Trophoblast cell (in vitro differentiated cells and primary cell): Measurements from ENCODE around the gene MLLT6.

Experiments
- DNase-seq, 2 donors: peaks; one replicate each; pipeline ENCODE4 v3.0.0-alpha.2; 2016
- H2AFZ ChIP-seq: 2 replicates; pipeline ENCODE4 v1.6.1; 2013; ENCODE audit warnings: low read length, moderate library complexity, mild to moderate bottlenecking; ENCODE audit not compliant: insufficient read depth, poor library complexity
- H2AK5ac ChIP-seq: 2 replicates; pipeline ENCODE4 v1.6.1; 2013; ENCODE audit warnings: mild to moderate bottlenecking, low read length
- H2BK120ac ChIP-seq: 2 replicates; pipeline ENCODE4 v1.6.1; 2013; ENCODE audit warnings: low read length, mild to moderate bottlenecking, moderate library complexity; ENCODE audit not compliant: insufficient read depth, poor library complexity
- H2BK12ac ChIP-seq: 2 replicates; pipeline ENCODE4 v1.6.1; 2013; ENCODE audit warnings: mild to moderate bottlenecking, low read length, moderate library complexity
- H2BK5ac ChIP-seq: 2 replicates; pipeline ENCODE4 v1.6.1; 2013; ENCODE audit warnings: low read length, low read depth, moderate library complexity, mild to moderate bottlenecking; ENCODE audit not compliant: poor library complexity
- H3K14ac ChIP-seq: 2 replicates; pipeline ENCODE4 v1.6.1; 2013; ENCODE audit warnings: mild to moderate bottlenecking, low read length
- H3K18ac ChIP-seq: 2 replicates; pipeline ENCODE4 v1.6.1; 2013; ENCODE audit warnings: mild to moderate bottlenecking, low read length
- H3K23ac ChIP-seq: 2 replicates; pipeline ENCODE4 v1.6.1; 2013; ENCODE audit warnings: low read length
- H3K27ac ChIP-seq: 2 replicates; pipeline ENCODE4 v1.5.1; 2013; ENCODE audit warnings: low read depth, mild to moderate bottlenecking, inconsistent platforms, low read length, moderate library complexity
- H3K27me3 ChIP-seq: 2 replicates; pipeline ENCODE4 v1.6.1; 2013; ENCODE audit warnings: inconsistent platforms, mild to moderate bottlenecking, low read length, moderate library complexity; ENCODE audit not compliant: insufficient read depth
- H3K36me3 ChIP-seq, 2 experiments: 1 replicate in 1 of 2; 2 replicates in 1 of 2; pipeline ENCODE4 v1.6.1; 2013; ENCODE audit warnings: low read length in 2 of 2, mild to moderate bottlenecking in 2 of 2, moderate library complexity in 1 of 2; ENCODE audit not compliant: insufficient read depth in 2 of 2, control insufficient read depth in 1 of 2
- H3K4ac ChIP-seq: 2 replicates; pipeline ENCODE4 v1.6.1; 2013; ENCODE audit warnings: low read depth, mild to moderate bottlenecking, low read length, moderate library complexity
- H3K4me1 ChIP-seq, 2 experiments: 1 replicate in 1 of 2; 2 replicates in 1 of 2; pipeline ENCODE4 v1.6.1; 2013; ENCODE audit warnings: low read length in 2 of 2, mild to moderate bottlenecking in 2 of 2, moderate library complexity in 1 of 2; ENCODE audit not compliant: insufficient read depth in 2 of 2, control insufficient read depth in 1 of 2
- H3K4me2 ChIP-seq: 2 replicates; pipeline ENCODE4 v1.6.1; 2013; ENCODE audit warnings: inconsistent platforms, mild to moderate bottlenecking, low read length, moderate library complexity
- H3K4me3 ChIP-seq: 2 replicates; pipeline ENCODE4 v1.5.1; 2013; ENCODE audit warnings: mild to moderate bottlenecking, low read depth, low read length, inconsistent platforms
- H3K79me1 ChIP-seq: one replicate; pipeline ENCODE4 v1.6.1; 2013; ENCODE audit warnings: low read length
- H3K79me2 ChIP-seq: 2 replicates; pipeline ENCODE4 v1.6.1; 2013; ENCODE audit warnings: low read length, mild to moderate bottlenecking; ENCODE audit not compliant: control insufficient read depth, insufficient read depth, poor library complexity
- H3K9ac ChIP-seq: 2 replicates; pipeline ENCODE4 v1.6.1; 2013; ENCODE audit warnings: mild to moderate bottlenecking, low read length
- H3K9me3 ChIP-seq: 2 replicates; pipeline ENCODE4 v1.6.1; 2013; ENCODE audit warnings: low read depth, mild to moderate bottlenecking, control low read depth, inconsistent platforms, low read length; ENCODE audit not compliant: insufficient read depth
- H4K12ac ChIP-seq: 2 replicates; pipeline ENCODE4 v1.6.1; 2013; ENCODE audit warnings: low read depth, mild to moderate bottlenecking, low read length, moderate library complexity
- H4K8ac ChIP-seq: 2 replicates; pipeline ENCODE4 v1.6.1; 2013; ENCODE audit warnings: low read depth, mild to moderate bottlenecking, low read length, moderate library complexity
- H4K91ac ChIP-seq: one replicate; pipeline ENCODE4 v1.6.1; 2013; ENCODE audit warnings: low read depth, mild to moderate bottlenecking, low read length, moderate library complexity
- WGBS: extraction: QIAGEN DNeasy Blood & Tissue Kit; methylation state at CpG from one replicate; pipeline ENCODE4 v1.1.7; 2013; ENCODE audit warnings: missing lambda C conversion rate; ENCODE audit not compliant: insufficient read length, insufficient coverage; ENCODE audit errors: extremely low coverage; 5-methylcytosine and 5-hydroxymethylcytosine counted together

MLLT6 gene

DNA sequence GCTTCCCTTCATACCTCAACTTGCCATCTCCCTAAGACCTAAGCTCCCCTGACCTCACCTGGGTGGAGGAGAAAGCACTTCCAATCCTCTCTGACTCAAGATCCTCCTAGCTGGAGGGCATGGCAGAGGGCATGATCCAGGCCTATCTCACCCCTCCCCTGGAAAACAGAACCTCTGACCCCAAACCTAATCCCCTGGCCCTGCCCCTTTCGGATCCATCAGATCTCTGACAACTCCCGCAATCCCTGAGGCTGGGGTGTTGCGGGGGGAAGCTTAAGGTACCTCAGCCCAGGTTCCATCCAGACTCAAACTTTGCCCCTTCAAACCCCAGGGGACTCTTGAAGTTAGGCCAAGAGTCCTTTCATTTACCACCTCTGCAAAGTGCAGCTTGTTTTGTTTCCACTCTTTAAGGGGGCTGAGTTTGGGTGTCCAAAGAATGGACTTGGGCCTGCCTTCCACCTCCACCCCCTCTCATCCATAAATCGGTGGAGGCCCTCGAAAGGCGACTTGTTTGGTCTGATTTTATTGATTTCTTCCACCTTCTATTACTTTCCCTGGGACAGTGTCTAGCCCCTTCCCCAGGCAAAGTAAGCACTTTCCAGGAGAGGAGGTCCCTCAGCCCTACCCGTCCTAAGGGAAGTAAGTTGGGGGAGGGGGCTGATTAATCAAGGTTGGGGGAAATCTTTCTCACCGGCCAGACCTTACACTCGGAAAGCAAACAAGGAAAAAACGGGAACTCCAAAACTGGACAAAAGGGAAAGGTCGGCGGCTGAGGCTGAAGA is 32.9 kb upstream of the MLLT6 start:
- Histone ChIP-seq H3K23ac (no peak overlapping the region), H3K4ac (no peak overlapping the region), H3K4me1 (peaks cover 12 to 13% of the 10 kb centered on the region in 2 experiments), H3K4me2 (peak overlapping the region; percentile 13), H3K36me3 (no peaks in the 10 kb centered on the region), H3K27ac (no peak overlapping the region), H3K4me3 (no peak overlapping the region), H3K18ac (no peak overlapping the region), H4K8ac (no peak overlapping the region), H4K12ac (no peak overlapping the region), H3K79me2 (no peaks in the 10 kb centered on the region), H3K27me3 (peaks cover 68% of the 10 kb centered on the region), H2BK120ac (no peak overlapping the region), H4K91ac (no peak overlapping the region), H3K9ac (peak overlapping the region; percentile 14), H3K79me1 (no peaks in the 10 kb centered on the region), H2BK5ac (no peak overlapping the region), H3K14ac (no peak overlapping the region), H2AK5ac (no peak overlapping the region), H2AFZ (no peak overlapping the region), H3K9me3 (no peaks in the 10 kb centered on the region), H2BK12ac (no peak overlapping the region)
- WGBS = no CpG with 5 or more reads among the region's 12 CpGs
- DNase-seq = no peak

DNA sequence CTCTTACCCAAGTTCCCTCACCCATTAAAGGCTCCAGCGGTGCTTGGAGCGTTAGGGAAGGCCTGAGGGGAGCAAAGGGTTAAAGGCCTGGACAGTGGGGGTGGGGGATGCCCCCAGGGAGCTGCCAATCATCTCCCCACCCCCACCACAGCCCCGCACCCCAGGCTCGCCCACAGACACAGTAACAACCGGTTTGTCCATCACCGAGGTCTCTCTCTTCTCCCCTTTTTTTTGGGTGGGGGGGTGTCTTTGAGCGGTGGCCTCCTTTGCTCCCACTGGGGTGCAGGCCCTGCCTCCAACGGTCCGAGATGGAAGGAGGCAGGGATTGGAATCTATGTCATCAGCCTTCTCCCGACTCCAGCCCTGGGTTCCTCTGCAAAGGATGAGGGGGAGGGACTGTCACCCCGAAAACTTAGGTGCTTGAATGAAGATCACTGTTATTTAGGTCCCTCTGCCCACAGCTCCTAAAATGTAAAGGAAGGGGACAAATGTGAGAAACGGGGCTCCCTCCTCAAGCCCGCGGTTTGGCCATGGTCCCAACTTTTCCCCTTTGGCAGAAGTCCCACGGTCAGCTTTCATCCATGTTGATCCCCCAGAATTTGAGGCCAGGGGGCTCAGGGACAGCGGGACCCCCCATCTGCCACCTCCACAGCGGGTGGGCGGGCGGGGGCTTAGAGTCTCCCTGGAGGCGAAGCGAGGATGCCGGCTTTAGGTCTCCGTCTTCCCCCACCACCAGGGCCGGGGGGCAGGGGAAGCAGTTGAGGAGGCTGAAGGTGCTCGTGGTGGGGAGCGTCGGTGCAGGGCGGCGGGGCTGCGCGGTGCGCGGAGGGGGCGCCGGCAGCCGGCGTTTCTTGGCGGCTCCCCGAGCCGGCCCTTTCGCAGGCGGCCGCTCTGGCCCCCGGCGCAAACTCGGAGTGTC is 32.0 kb upstream of the MLLT6 start:
- Histone ChIP-seq H3K23ac (no peak overlapping the region), H3K4me3 (no peak overlapping the region), H4K91ac (no peak overlapping the region), H3K27ac (no peak overlapping the region), H3K79me2 (no peaks in the 10 kb centered on the region), H3K79me1 (no peaks in the 10 kb centered on the region), H4K8ac (no peak overlapping the region), H3K4ac (no peak overlapping the region), H4K12ac (no peak overlapping the region), H3K9me3 (no peaks in the 10 kb centered on the region), H3K4me2 (peak overlapping the region; percentile 88), H2AFZ (no peak overlapping the region), H2BK5ac (no peak overlapping the region), H3K4me1 (peaks cover 12 to 13% of the 10 kb centered on the region in 2 experiments), H3K9ac (no peak overlapping the region), H2BK120ac (no peak overlapping the region), H3K27me3 (peaks cover 68% of the 10 kb centered on the region), H2AK5ac (no peak overlapping the region), H3K18ac (no peak overlapping the region), H2BK12ac (no peak overlapping the region), H3K14ac (no peak overlapping the region), H3K36me3 (no peaks in the 10 kb centered on the region)
- no CpG with 5 or more reads among the region's 46 CpGs for WGBS
- DNase-seq = no peak

DNA sequence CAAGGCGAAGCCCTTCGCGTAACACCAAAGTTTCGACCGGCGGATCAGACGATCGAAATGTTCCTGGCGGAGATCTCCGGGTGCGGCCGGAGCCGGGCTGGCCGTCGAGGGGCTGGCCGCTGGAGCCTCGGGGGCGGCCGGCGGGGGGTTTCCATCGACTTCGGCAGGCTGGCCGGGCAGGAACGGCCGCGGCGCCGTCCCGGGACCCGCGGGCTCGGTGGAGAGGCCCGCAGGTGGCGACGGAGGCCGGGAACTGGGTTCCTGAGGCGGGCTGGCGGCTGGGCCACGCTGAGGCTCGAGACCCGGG is 31.4 kb upstream of the MLLT6 start:
- H3K4me3 ChIP-seq = no peak overlapping the region
- no CpG with 5 or more reads among the region's 41 CpGs for WGBS
- peak overlapping the region; percentile 88 for H3K4me2 ChIP-seq
- no peak overlapping the region for H3K27ac ChIP-seq
- H4K8ac ChIP-seq = no peak overlapping the region
- no peak overlapping the region for H4K12ac ChIP-seq
- H3K36me3 ChIP-seq = no peaks in the 10 kb centered on the region
- no peak overlapping the region for H2BK120ac ChIP-seq
- no peaks in the 10 kb centered on the region for H3K9me3 ChIP-seq
- no peak overlapping the region for H3K4ac ChIP-seq
- no peak overlapping the region for H2BK12ac ChIP-seq
- H2AK5ac ChIP-seq = no peak overlapping the region
- peak; percentile 12 to 65 for DNase-seq
- peaks cover 64% of the 10 kb centered on the region for H3K27me3 ChIP-seq
- H3K23ac ChIP-seq = no peak overlapping the region
- no peaks in the 10 kb centered on the region for H3K79me2 ChIP-seq
- H3K9ac ChIP-seq = no peak overlapping the region
- H4K91ac ChIP-seq = no peak overlapping the region
- peaks cover 12 to 13% of the 10 kb centered on the region in 2 experiments for H3K4me1 ChIP-seq
- no peak overlapping the region for H2BK5ac ChIP-seq
- no peak overlapping the region for H3K14ac ChIP-seq
- H2AFZ ChIP-seq = peak overlapping the region; percentile 17
- no peak overlapping the region for H3K18ac ChIP-seq
- no peaks in the 10 kb centered on the region for H3K79me1 ChIP-seq

DNA sequence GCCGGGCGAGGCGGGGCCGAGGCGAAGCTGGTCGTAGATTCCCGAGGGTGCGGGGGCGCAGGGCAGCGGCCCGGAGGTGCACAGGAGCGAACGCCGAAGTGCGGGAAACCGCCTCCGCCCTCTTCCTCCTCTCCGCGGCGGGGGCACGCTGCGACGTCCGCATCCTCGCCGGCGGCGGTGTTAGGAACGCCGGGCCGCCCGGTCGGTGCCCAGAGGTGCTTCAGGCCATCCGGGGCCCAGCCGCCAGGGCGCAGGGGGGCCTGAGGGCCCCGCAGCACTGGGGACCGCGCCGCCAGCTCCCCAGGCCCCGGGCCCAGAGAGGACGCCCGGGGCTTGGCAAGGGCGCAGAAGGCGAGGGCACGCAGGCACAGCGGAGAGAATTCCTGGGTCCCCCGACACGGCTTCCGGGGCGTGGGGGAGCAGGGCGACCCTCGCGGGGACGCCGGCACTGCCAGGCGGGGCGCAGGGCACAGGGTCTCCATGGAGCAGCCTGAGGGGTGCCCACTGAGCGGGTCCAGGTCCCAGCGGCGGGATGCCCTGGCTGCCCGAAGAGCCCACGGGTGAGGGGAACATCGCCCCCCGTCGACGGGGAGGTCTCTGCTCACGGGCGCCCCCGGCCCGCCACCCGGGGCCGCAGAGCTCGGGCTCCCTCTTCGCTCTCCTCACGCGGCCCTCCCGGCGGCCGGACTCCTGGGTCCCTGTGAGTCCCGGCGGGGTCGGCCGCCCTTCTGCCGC is 30.9 kb upstream of the MLLT6 start:
- peak; percentile 20 to 29 for DNase-seq
- Histone ChIP-seq H3K79me2 (no peaks in the 10 kb centered on the region), H2BK5ac (no peak overlapping the region), H4K12ac (no peak overlapping the region), H3K4me1 (peaks cover 12 to 13% of the 10 kb centered on the region in 2 experiments), H3K4me2 (peak overlapping the region; percentile 88), H4K8ac (peak overlapping the region; percentile 23), H3K18ac (no peak overlapping the region), H4K91ac (peak overlapping the region; percentile 28), H3K9me3 (no peaks in the 10 kb centered on the region), H3K79me1 (no peaks in the 10 kb centered on the region), H3K27ac (no peak overlapping the region), H3K36me3 (no peaks in the 10 kb centered on the region), H2BK12ac (no peak overlapping the region), H3K4me3 (peak overlapping the region; percentile 50), H2AK5ac (no peak overlapping the region), H3K9ac (peak overlapping the region; percentile 49), H3K27me3 (peaks cover 59% of the 10 kb centered on the region), H3K23ac (no peak overlapping the region), H2BK120ac (peak overlapping the region; percentile 54), H2AFZ (peak overlapping the region; percentile 48), H3K14ac (no peak overlapping the region), H3K4ac (no peak overlapping the region)
- WGBS = no CpG with 5 or more reads among the region's 85 CpGs
